Trophoblast cell (in vitro differentiated cells and primary cell): ENCODE results near the gene HMOX1.

ENCODE experiments used
- DNase-seq, 2 donors: peaks; one replicate each; pipeline ENCODE4 v3.0.0-alpha.2; 2016
- H2AFZ ChIP-seq: 2 replicates; pipeline ENCODE4 v1.6.1; 2013; ENCODE audit warnings: low read length, moderate library complexity, mild to moderate bottlenecking; ENCODE audit not compliant: insufficient read depth, poor library complexity
- H2AK5ac ChIP-seq: 2 replicates; pipeline ENCODE4 v1.6.1; 2013; ENCODE audit warnings: mild to moderate bottlenecking, low read length
- H2BK120ac ChIP-seq: 2 replicates; pipeline ENCODE4 v1.6.1; 2013; ENCODE audit warnings: low read length, mild to moderate bottlenecking, moderate library complexity; ENCODE audit not compliant: insufficient read depth, poor library complexity
- H2BK12ac ChIP-seq: 2 replicates; pipeline ENCODE4 v1.6.1; 2013; ENCODE audit warnings: mild to moderate bottlenecking, low read length, moderate library complexity
- H2BK5ac ChIP-seq: 2 replicates; pipeline ENCODE4 v1.6.1; 2013; ENCODE audit warnings: low read length, low read depth, moderate library complexity, mild to moderate bottlenecking; ENCODE audit not compliant: poor library complexity
- H3K14ac ChIP-seq: 2 replicates; pipeline ENCODE4 v1.6.1; 2013; ENCODE audit warnings: mild to moderate bottlenecking, low read length
- H3K18ac ChIP-seq: 2 replicates; pipeline ENCODE4 v1.6.1; 2013; ENCODE audit warnings: mild to moderate bottlenecking, low read length
- H3K23ac ChIP-seq: 2 replicates; pipeline ENCODE4 v1.6.1; 2013; ENCODE audit warnings: low read length
- H3K27ac ChIP-seq: 2 replicates; pipeline ENCODE4 v1.5.1; 2013; ENCODE audit warnings: low read depth, mild to moderate bottlenecking, inconsistent platforms, low read length, moderate library complexity
- H3K27me3 ChIP-seq: 2 replicates; pipeline ENCODE4 v1.6.1; 2013; ENCODE audit warnings: inconsistent platforms, mild to moderate bottlenecking, low read length, moderate library complexity; ENCODE audit not compliant: insufficient read depth
- H3K36me3 ChIP-seq, 2 experiments: 1 replicate in 1 of 2; 2 replicates in 1 of 2; pipeline ENCODE4 v1.6.1; 2013; ENCODE audit warnings: low read length in 2 of 2, mild to moderate bottlenecking in 2 of 2, moderate library complexity in 1 of 2; ENCODE audit not compliant: insufficient read depth in 2 of 2, control insufficient read depth in 1 of 2
- H3K4ac ChIP-seq: 2 replicates; pipeline ENCODE4 v1.6.1; 2013; ENCODE audit warnings: low read depth, mild to moderate bottlenecking, low read length, moderate library complexity
- H3K4me1 ChIP-seq, 2 experiments: 1 replicate in 1 of 2; 2 replicates in 1 of 2; pipeline ENCODE4 v1.6.1; 2013; ENCODE audit warnings: low read length in 2 of 2, mild to moderate bottlenecking in 2 of 2, moderate library complexity in 1 of 2; ENCODE audit not compliant: insufficient read depth in 2 of 2, control insufficient read depth in 1 of 2
- H3K4me2 ChIP-seq: 2 replicates; pipeline ENCODE4 v1.6.1; 2013; ENCODE audit warnings: inconsistent platforms, mild to moderate bottlenecking, low read length, moderate library complexity
- H3K4me3 ChIP-seq: 2 replicates; pipeline ENCODE4 v1.5.1; 2013; ENCODE audit warnings: mild to moderate bottlenecking, low read depth, low read length, inconsistent platforms
- H3K79me1 ChIP-seq: one replicate; pipeline ENCODE4 v1.6.1; 2013; ENCODE audit warnings: low read length
- H3K79me2 ChIP-seq: 2 replicates; pipeline ENCODE4 v1.6.1; 2013; ENCODE audit warnings: low read length, mild to moderate bottlenecking; ENCODE audit not compliant: control insufficient read depth, insufficient read depth, poor library complexity
- H3K9ac ChIP-seq: 2 replicates; pipeline ENCODE4 v1.6.1; 2013; ENCODE audit warnings: mild to moderate bottlenecking, low read length
- H3K9me3 ChIP-seq: 2 replicates; pipeline ENCODE4 v1.6.1; 2013; ENCODE audit warnings: low read depth, mild to moderate bottlenecking, control low read depth, inconsistent platforms, low read length; ENCODE audit not compliant: insufficient read depth
- H4K12ac ChIP-seq: 2 replicates; pipeline ENCODE4 v1.6.1; 2013; ENCODE audit warnings: low read depth, mild to moderate bottlenecking, low read length, moderate library complexity
- H4K8ac ChIP-seq: 2 replicates; pipeline ENCODE4 v1.6.1; 2013; ENCODE audit warnings: low read depth, mild to moderate bottlenecking, low read length, moderate library complexity
- H4K91ac ChIP-seq: one replicate; pipeline ENCODE4 v1.6.1; 2013; ENCODE audit warnings: low read depth, mild to moderate bottlenecking, low read length, moderate library complexity
- WGBS: extraction: QIAGEN DNeasy Blood & Tissue Kit; methylation state at CpG from one replicate; pipeline ENCODE4 v1.1.7; 2013; ENCODE audit warnings: missing lambda C conversion rate; ENCODE audit not compliant: insufficient read length, insufficient coverage; ENCODE audit errors: extremely low coverage; 5-methylcytosine and 5-hydroxymethylcytosine counted together

The HMOX1 gene

GRCh38 chr22:35353318-35353717, 27.6 kb upstream of the HMOX1 start:
- no peaks in the 10 kb centered on the region for H3K36me3 ChIP-seq
- H3K18ac ChIP-seq = no peak overlapping the region
- no peak overlapping the region for H3K4me2 ChIP-seq
- H4K8ac ChIP-seq = no peak overlapping the region
- H4K12ac ChIP-seq = no peak overlapping the region
- no peak overlapping the region for H2BK120ac ChIP-seq
- H4K91ac ChIP-seq = no peak overlapping the region
- H3K4me3 ChIP-seq = no peak overlapping the region
- no peak overlapping the region for H2BK12ac ChIP-seq
- no peak for DNase-seq
- H3K9me3 ChIP-seq = no peaks in the 10 kb centered on the region
- H2AK5ac ChIP-seq = no peak overlapping the region
- H3K4ac ChIP-seq = no peak overlapping the region
- H3K79me2 ChIP-seq = no peaks in the 10 kb centered on the region
- no peak overlapping the region for H3K23ac ChIP-seq
- H2AFZ ChIP-seq = no peak overlapping the region
- H3K9ac ChIP-seq = no peak overlapping the region
- no peaks in the 10 kb centered on the region for H3K27me3 ChIP-seq
- H3K14ac ChIP-seq = no peak overlapping the region
- no peak overlapping the region for H2BK5ac ChIP-seq
- no CpG with 5 or more reads among the region's 12 CpGs for WGBS
- peaks cover 4% of the 10 kb centered on the region for H3K79me1 ChIP-seq
- H3K4me1 ChIP-seq = peaks cover 9 to 10% of the 10 kb centered on the region in 2 experiments
- no peak overlapping the region for H3K27ac ChIP-seq

- Histone ChIP-seq H3K36me3 (no peaks in the 10 kb centered on the region), H3K4me2 (no peak overlapping the region), H3K18ac (no peak overlapping the region), H2AFZ (no peak overlapping the region), H4K12ac (no peak overlapping the region), H3K27ac (no peak overlapping the region), H3K4me3 (no peak overlapping the region), H2AK5ac (no peak overlapping the region), H3K9me3 (no peaks in the 10 kb centered on the region), H3K23ac (no peak overlapping the region), H3K27me3 (no peaks in the 10 kb centered on the region), H3K4me1 (peaks cover 9 to 10% of the 10 kb centered on the region in 2 experiments), H2BK12ac (no peak overlapping the region), H2BK5ac (no peak overlapping the region), H4K8ac (no peak overlapping the region), H3K79me2 (no peaks in the 10 kb centered on the region), H3K79me1 (peaks cover 4% of the 10 kb centered on the region), H4K91ac (no peak overlapping the region), H3K4ac (no peak overlapping the region), H2BK120ac (no peak overlapping the region), H3K9ac (no peak overlapping the region), H3K14ac (no peak overlapping the region)
- DNase-seq = no peak
- WGBS = no CpG with 5 or more reads among the region's 4 CpGs
Observed at GRCh38 chr22:35354068-35354467, 26.8 kb upstream of the HMOX1 start.

GRCh38 chr22:35357883-35358621, 22.8 kb upstream of the HMOX1 start:
- no CpG with 5 or more reads among the region's 6 CpGs for WGBS

GRCh38 chr22:35359380-35360065, 21.4 kb upstream of the HMOX1 start:
- Histone ChIP-seq H3K14ac (no peak overlapping the region), H3K79me2 (no peaks in the 10 kb centered on the region), H2BK12ac (no peak overlapping the region), H4K91ac (no peak overlapping the region), H3K27me3 (no peaks in the 10 kb centered on the region), H3K4ac (no peak overlapping the region), H4K8ac (no peak overlapping the region), H4K12ac (no peak overlapping the region), H2AFZ (no peak overlapping the region), H3K23ac (no peak overlapping the region), H3K18ac (no peak overlapping the region), H3K9ac (no peak overlapping the region), H3K4me1 (peaks cover 2 to 6% of the 10 kb centered on the region in 2 experiments), H3K27ac (no peak overlapping the region), H2BK5ac (no peak overlapping the region), H3K79me1 (no peaks in the 10 kb centered on the region), H3K4me2 (no peak overlapping the region), H3K36me3 (no peaks in the 10 kb centered on the region), H3K9me3 (peaks cover 2% of the 10 kb centered on the region), H3K4me3 (no peak overlapping the region), H2BK120ac (no peak overlapping the region), H2AK5ac (no peak overlapping the region)
- no CpG with 5 or more reads among the region's 9 CpGs for WGBS
- DNase-seq = peak; percentile 88 to 89

More at GRCh38 chr22:35357883-35358621, 22.8 kb upstream of the HMOX1 start:
- H3K4ac ChIP-seq = no peak overlapping the region
- no peak overlapping the region for H3K9ac ChIP-seq
- no peak overlapping the region for H4K8ac ChIP-seq
- H3K27me3 ChIP-seq = no peaks in the 10 kb centered on the region
- no peak overlapping the region for H3K4me3 ChIP-seq
- H2AFZ ChIP-seq = no peak overlapping the region
- H2BK120ac ChIP-seq = no peak overlapping the region
- DNase-seq = peak; percentile 70 to 83
- no peak overlapping the region for H2BK5ac ChIP-seq
- H3K4me2 ChIP-seq = no peak overlapping the region
- no peak overlapping the region for H4K12ac ChIP-seq
- no peaks in the 10 kb centered on the region for H3K79me1 ChIP-seq
- H3K36me3 ChIP-seq = no peaks in the 10 kb centered on the region
- H3K79me2 ChIP-seq = no peaks in the 10 kb centered on the region
- no peak overlapping the region for H3K14ac ChIP-seq
- no peak overlapping the region for H2BK12ac ChIP-seq
- H3K4me1 ChIP-seq = peaks cover 2 to 6% of the 10 kb centered on the region in 2 experiments
- no peak overlapping the region for H3K27ac ChIP-seq
- no peak overlapping the region for H2AK5ac ChIP-seq
- H3K18ac ChIP-seq = no peak overlapping the region
- peaks cover 2% of the 10 kb centered on the region for H3K9me3 ChIP-seq
- H4K91ac ChIP-seq = no peak overlapping the region
- no peak overlapping the region for H3K23ac ChIP-seq
